ENCODE measurements around the gene ZMIZ1.

ZMIZ1 gene

DNA sequence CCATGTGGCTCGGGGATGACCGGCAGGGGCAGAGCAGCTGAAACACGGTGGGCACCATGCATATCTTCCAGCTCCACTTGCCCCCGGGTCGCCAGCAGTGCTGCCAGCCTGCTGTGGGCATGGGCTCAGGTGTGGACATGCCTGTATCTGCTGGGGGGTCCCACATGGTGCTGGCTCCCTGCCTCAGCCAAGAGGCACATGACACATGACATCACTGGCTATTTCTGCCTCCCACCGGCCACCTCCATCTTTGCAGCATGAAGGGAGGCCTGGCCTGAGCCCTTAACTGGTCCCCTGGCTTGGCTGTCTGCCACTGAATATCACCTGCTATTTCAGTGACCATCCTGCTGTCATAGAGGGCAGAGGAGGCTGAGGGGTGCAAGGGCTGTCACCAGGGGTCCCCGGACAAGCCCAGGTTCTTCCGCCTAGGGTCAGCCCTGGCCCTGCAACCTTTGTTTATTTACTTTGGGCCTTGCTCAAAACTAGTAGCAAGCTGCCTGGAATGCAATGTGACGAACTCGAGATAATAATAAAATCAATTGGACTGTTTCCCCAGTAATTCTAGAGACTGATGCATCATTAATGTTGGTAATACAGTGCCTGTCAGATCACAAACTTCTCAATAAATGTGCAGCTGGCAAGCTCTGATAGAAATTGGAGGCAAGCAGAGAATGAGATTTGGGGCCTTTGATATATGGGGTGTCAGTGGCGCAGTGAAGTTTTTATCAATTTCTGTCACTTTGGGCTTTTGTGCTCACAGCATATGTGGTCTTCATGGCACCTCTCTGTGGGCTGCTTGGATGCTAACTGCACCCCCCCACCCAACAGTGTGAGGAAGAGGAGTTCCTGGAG, 28.5 kb downstream of the ZMIZ1 start:
- DNase-seq (ENCODE audit: low read depth): no peak

DNA sequence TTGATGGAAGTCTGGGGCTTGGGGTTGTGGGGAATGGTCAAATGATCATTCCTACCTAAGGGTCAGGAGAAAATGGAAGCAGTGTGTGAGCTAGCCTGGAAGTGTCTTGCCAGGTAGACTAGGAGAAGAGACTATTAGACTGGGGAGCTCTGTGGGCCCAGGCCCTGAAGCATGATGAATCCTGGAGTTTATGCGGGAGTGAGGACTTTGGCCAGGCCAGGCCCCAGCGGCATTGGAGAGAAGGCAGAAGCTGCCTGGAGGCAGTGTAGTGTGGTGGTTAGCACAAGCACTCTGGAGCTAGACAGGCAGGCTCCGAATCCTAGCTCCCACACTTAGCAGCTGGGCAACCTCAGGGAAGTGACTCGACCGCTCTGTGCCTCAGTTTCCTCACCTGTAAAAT, 29.3 kb downstream of the ZMIZ1 start:
- no peak for DNase-seq (ENCODE audit: low read depth)

- DNase-seq (ENCODE audit: low read depth): no peak
Observed at GRCh38 chr10:79098596-79099015, 29.8 kb downstream of the ZMIZ1 start.

DNA sequence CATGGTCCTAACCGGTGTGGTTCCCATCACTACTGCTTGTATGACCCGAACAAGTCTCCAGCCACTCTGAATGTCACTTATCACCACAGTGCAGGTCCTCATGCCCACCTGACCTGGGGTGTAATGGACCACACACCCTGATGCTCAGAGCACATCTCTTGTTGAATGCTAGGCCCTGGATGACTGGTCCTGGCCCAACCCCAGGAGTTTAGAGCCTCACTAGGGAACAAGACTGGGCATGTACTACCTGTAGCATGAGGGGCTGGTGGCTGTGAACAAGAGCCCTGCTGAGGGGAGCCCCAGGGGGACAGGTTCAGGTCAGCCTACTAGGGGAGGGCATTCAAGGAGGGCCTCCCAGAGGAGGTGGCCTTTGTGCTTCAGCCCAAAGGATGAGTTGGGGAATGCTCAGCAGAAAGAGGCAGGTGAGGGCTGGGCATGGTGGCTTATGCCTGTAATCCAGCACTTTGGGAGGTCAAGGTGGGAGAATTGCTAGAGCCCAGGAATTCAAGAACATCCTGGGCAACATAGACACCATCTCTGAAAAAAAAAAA, 31.2 kb downstream of the ZMIZ1 start:
- DNase-seq (ENCODE audit: low read depth): no peak

- DNase-seq (ENCODE audit: low read depth): no peak
Observed at GRCh38 chr10:79100771-79101170, 32.0 kb downstream of the ZMIZ1 start.

DNA sequence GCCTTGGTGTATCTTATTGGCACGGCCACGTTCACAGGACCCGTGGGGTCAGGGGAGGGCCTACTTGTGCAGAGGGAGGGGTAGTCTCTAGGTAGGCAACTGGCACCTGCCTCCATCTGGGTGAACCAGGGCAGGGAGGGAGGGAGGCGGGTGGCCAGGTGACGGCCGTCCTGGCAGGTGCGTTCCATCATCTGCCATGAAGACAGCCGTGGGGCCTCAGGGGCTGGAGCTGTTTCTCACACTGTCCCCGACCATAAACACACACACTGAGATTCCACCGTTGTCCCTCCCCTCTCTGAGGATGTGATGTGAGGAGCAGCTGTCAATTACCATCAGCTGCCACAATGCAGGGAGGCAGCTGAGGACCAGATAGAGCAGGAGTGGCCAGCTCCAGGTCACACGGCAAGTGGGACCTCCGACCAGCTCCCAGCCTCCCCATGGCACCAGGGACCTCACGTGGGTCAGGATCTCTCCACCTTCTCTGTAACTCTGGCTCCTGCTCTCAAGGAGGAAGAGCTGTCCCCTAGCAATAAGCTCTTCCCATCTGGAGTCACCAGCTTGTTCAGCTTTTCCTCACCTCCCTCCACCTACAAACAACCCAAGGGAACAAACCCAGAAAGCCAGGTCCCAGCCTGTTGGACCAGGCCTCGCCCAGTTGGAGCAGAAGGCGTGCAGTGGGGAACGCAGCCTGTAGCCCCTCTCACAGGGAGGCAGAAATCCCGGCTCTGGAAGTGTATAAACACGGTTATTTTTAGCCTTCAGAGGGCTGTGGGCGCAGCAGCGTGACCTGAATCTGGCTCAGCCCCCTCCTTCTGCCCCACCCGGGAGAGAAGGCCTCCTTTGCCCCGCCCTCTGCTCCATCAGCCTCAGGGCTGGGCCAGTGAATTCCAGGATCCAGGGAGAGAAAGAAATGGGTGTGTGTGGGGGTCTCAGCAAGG, 33.1 kb downstream of the ZMIZ1 start:
- no peak for DNase-seq (ENCODE audit: low read depth)

DNA sequence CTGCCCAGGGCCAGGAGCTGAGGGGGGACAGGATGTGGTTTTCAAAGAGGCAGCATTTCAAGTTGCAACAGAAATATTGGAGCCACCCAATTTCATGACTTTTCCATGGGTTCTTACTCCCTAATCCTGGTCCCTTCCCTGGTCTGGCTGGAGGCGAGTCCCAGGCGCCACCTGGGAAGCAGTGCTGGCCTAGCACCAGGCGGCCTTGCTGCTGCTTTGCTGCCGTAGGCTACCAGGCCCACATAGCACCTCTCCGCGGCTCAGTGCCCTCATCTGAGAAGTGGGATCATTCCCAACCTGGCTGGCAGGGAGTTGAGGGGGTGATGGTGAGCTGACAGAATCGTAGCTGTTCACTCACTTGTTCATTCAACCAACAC, 33.7 kb downstream of the ZMIZ1 start:
- no peak for DNase-seq (ENCODE audit: low read depth)

GRCh38 chr10:79103129-79103528, 34.4 kb downstream of the ZMIZ1 start:
- DNase-seq (ENCODE audit: low read depth): no peak

DNA sequence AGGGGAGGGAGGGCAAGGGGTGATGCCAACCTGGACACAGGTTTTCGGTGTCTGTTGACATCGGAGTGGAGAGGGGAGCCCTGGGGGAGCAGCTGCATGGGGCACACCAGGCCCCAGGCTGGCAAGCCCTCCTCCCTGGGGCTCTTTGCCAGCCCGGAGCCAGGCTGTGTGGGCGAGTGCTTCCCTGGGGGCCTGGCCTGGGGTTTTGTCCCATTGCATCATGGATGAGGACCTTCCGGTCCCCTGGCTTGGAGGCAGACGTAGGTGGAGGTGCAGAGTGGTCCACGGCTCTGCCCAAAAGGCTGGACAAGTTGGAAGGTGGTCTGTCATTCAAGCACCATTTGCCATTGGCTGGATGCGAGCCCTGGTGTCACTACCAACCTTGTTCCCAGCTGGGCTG, 34.8 kb downstream of the ZMIZ1 start:
- no peak for DNase-seq (ENCODE audit: low read depth)

DNA sequence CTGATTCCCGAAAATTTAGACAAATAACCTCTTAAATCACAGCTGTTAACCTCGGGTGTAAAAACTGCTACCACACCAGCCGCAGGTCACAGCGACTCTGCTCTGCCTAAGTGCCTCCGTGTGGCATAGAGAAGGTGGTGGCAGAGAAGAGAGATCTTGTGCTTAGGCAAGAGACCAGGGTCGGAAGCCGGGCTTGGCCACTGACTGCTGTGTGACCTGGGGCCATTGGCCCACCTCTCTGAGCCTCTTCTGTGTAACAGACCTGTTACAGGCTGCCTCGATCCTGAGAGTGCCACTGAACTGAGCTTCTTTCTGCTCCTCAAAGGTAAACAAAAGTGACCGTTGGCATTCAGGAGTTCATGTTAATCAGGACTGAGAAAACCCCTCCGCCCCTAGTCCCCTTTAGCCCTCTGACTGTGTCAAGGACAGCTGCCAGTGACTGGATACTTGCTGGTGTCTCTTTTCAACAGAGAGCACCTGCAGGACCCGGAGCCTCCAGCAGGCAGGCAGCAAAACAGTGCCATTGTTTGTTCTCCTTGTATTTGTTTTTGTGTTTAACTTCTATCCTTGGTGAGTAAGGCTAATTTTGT, 36.5 kb downstream of the ZMIZ1 start:
- no peak for DNase-seq (ENCODE audit: low read depth)

DNA sequence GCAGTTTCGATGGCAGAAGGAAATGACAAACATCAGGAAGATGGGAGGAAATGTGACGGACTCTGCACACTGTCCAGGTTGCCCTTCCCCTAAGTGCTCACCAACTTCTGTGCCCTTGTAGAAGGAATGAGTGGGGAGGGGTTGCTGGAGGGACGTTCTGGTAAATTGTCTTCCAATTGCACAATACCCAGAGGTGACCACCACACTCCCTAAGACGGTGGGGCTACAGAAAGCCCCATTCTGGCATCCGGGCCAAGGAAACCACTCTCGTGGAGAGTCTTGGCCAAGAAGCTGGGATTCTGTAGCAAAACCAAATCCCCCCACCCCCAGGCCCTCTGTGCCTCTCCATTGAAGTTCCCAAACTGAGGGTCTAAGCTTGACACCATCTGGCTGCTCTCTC, 37.1 kb downstream of the ZMIZ1 start:
- no peak for DNase-seq (ENCODE audit: low read depth)

- DNase-seq (ENCODE audit: low read depth): no peak
Observed at GRCh38 chr10:79106256-79107050, 37.7 kb downstream of the ZMIZ1 start.

DNA sequence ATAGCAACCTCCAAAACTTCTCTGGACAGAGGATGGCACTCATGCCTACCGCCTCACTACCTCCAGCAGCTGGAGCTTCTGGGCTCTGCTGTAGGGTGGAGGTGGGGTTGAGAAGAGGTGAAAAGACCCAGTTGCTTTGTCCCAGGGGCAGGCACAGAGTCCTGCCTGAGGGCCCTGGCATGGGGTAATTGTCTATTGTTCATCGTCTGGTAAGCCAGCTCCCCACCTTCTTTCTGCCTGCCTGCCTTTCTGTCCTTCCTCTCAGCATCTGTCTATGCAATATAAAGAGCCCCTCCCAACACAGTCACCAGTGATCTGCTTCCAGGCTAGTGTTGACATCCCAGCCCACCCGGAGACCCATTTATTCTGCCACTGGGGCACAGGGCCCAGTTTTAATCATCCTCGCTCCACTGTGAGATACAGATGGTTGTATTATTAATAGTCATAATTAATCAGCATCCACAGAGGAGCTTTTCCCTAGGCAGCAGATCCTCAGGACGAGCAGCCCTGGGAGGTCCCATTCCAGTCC, 39.0 kb downstream of the ZMIZ1 start:
- DNase-seq (ENCODE audit: low read depth): no peak

DNA sequence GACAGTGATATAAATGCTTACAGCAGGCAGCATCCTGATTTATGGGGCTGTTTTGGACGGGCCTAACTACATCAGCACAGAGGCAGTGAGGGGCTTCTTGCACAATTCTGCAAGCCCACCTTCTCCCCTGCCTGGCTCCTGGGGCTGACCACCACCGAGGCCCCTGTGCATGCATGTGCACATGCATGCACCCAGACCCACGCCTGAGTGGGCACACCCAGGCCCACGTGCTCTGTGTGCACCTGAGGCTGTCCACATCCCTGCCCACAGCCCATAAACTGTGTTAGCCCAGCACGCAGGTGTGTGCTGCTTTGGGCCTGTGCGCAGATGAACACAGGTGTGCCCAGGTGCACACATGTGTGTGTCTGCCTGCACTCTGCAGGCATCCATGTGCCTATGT, 40.0 kb downstream of the ZMIZ1 start:
- DNase-seq (ENCODE audit: low read depth): no peak

GRCh38 chr10:79111427-79111826, 42.7 kb downstream of the ZMIZ1 start:
- DNase-seq (ENCODE audit: low read depth): no peak

- no peak for DNase-seq (ENCODE audit: low read depth)
Observed at GRCh38 chr10:79111846-79112614, 43.3 kb downstream of the ZMIZ1 start.

GRCh38 chr10:79112881-79113431, 44.2 kb downstream of the ZMIZ1 start:
- no peak for DNase-seq (ENCODE audit: low read depth)

DNA sequence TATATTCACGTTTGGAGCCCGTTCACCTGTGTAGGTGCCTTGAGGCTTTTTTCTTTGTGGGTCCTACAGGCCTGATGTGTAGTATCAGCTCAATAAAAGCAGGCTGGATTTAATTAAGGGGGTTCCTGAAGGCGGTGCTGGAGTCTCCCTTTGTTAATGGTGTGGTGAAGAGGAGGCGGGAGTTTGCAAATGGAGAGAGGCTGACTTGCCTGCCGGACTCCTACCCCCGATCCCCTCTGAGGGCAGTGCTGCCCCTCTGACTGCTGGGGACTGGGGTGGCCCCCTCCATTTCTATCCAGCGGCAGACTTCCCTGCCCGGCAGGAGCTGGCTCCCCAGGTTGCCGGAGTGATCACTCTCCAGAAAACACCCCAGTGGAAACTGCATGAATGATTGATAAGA, 45.1 kb downstream of the ZMIZ1 start:
- DNase-seq (ENCODE audit: low read depth): no peak

- DNase-seq (ENCODE audit: low read depth): no peak
Observed at GRCh38 chr10:79115302-79115701, 46.5 kb downstream of the ZMIZ1 start.

DNA sequence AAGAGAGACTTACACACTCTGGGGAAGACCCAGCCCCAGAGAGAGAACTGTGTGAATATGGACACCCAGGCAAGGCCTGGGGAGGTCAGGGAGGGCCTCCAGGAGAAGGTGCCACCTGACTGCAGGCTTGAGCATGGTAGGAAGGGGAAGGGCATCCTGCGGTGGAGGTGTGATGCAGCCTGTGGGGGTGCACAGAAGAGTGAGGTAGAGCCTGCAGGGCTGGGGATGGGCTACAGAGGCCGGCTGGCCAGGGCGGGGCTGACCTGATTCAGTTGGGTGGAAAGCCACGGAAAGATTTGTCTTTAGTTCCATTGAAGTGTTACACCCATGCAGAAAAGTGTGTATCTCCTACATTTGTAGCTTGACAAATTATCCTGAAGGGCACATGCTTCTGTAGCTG, 47.6 kb downstream of the ZMIZ1 start:
- no peak for DNase-seq (ENCODE audit: low read depth)
